ENCODE results near the gene NEUROD1.
A peak's percentile ranks its signal among the peaks of the same experiment; 100 is the strongest.

Gene NEUROD1

DNA sequence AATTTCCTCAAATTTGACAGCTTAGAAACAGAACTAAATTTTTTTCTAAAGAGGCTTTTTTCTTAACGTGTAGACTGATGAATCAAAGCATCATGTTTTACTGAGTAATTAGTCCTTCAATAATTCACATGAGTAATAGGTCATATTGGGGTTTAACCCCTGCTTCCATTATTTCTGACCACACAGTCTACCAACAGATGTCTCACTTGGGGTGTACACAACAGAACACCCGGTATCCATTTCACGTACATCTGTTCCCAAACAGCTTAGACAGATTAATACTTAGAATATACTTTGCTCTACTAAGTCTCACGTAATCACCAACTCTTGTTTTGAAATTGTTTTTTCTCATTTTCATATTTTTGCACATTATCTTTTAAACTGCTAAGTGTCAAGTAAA lies 38.2 kb downstream of the NEUROD1 start:
- TF ChIP-seq, protein P1, sequence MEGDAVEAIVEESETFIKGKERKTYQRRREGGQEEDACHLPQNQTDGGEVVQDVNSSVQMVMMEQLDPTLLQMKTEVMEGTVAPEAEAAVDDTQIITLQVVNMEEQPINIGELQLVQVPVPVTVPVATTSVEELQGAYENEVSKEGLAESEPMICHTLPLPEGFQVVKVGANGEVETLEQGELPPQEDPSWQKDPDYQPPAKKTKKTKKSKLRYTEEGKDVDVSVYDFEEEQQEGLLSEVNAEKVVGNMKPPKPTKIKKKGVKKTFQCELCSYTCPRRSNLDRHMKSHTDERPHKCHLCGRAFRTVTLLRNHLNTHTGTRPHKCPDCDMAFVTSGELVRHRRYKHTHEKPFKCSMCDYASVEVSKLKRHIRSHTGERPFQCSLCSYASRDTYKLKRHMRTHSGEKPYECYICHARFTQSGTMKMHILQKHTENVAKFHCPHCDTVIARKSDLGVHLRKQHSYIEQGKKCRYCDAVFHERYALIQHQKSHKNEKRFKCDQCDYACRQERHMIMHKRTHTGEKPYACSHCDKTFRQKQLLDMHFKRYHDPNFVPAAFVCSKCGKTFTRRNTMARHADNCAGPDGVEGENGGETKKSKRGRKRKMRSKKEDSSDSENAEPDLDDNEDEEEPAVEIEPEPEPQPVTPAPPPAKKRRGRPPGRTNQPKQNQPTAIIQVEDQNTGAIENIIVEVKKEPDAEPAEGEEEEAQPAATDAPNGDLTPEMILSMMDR (IDR thresholded peaks at IDR 0.05; ENCODE audit: low read depth, low read length, missing control alignments), result no peak
- peak; percentile 29 for DNase-seq (ENCODE audit: extremely low read depth, low read depth)
- no peak overlapping the region for H3K4me3 ChIP-seq (replicated peaks; ENCODE audit: low read depth, low read length)

DNA sequence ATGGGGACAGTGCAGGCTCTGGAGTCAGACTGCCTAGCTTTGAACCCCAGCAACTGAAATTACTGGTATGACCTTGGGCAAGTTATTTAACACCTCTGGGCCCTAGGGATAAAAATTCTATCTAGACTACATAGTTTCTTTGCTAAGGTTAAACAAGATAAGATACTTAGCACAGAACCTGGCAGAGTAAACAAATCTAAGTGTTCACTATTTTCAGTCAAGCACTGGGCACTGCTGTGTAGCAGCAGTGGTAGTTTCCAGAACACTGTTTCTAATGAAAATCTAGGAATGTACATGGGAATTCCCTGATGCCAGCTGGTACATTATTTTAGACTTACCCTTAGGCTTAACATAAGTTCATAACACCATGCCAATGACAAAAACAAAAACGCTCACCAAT lies 40.6 kb downstream of the NEUROD1 start:
- no peak for DNase-seq (ENCODE audit: extremely low read depth, low read depth)
- no peak overlapping the region for H3K4me3 ChIP-seq (replicated peaks; ENCODE audit: low read depth, low read length)
- TF ChIP-seq, protein P1 (IDR thresholded peaks at IDR 0.05; ENCODE audit: low read depth, low read length, missing control alignments), result no peak

DNA sequence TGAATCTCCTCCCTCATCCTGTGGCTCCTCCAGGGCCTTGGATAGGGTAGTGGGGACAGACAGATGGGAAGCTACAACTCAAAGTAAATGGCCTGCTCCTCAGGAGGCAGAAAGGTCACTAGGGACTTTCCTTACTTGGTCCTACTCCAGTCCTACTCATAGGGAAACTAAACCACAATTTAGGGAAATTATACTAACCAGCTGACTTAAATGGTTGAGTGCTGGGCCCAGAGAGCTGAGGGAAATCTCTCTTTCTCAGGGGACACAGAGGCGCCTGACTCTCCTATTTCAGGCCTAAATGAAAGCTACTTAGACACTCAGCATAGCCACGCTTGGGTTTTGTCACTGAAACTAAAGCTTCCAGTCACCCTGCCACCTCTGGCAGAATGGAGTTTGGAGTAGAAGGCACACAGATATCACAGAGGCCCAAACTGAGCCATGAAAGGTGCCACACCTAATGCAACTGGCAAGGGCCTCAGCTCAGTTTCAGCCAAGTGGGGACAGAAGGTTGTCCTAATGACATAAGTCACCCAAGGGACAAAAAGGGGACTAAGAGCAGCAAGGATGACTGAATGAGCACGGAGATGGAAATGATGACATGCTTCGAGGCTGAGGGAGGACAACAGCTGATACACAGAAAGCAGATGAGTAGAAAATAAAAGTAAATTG lies 47.5 kb downstream of the NEUROD1 start:
- no peak overlapping the region for H3K4me3 ChIP-seq (replicated peaks; ENCODE audit: low read depth, low read length)
- TF ChIP-seq, protein P1 (IDR thresholded peaks at IDR 0.05; ENCODE audit: low read depth, low read length, missing control alignments), result no peak
- no peak for DNase-seq (ENCODE audit: extremely low read depth, low read depth)

DNA sequence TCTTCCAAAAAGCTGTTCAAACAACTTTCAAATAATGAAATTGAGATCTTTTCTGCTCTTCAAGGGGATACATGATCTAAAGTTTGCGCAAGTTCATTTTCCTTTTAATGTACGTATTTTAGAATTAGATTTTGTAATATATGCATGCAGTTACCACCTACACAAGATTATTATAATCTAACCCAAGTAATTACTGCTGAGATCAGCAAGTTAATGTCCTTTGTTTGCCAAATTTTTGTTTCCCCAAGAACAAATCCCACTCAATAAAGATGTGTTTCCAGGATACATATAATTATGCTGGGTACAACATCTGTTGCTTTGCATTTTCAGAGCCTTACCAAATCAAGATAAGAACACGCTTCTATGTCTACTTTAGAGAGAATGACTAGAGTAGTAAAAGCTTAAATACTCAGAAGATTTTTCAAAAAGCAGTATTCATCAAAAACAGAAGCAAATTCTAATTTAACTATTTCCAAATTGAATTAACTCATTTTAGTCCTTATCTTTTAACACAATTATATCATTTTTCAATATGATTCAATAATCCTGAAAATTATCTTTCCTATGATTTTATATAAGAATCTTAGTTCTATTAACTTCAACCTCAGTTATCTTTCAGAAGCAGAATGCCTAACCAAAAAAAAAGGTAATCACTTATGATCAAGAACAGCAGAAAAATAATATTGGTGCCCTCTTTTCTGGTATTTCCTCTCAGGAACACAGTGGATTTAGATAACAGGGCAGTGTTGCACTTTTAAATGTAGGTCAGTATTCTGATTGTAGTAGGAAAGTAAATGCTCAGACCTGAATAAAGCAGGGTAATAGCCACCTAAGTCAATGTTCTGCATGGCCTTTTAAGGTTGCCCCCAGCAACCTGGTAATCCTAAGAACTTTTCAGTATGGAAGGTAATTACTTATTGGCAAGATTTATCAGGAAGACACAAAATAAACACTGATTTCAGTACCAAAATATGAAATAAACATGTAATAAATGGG lies 51.4 kb downstream of the NEUROD1 start:
- no peak overlapping the region for H3K4me3 ChIP-seq (replicated peaks; ENCODE audit: low read depth, low read length)
- TF ChIP-seq, protein P1 (IDR thresholded peaks at IDR 0.05; ENCODE audit: low read depth, low read length, missing control alignments), result no peak
- DNase-seq (ENCODE audit: extremely low read depth, low read depth), result no peak

DNA sequence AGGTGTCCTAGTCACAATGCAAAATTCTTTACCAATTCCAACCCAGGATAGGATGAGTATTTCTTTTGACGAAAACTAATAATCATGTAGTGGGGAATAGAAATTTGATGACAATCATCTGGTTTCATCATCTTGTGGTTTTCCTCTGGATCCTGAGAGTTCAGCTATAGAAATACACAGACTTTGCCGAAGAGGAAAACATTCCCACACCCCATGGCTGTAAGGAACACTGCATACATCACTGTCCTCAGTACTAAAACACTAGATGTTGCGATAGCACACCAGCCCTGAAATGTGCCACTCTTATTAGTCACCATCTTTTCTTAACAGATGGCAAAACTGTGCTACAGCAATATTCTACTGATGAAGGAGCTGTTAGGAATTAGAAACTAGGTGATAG lies 52.8 kb downstream of the NEUROD1 start:
- TF ChIP-seq, protein P1 (IDR thresholded peaks at IDR 0.05; ENCODE audit: low read depth, low read length, missing control alignments), result no peak
- H3K4me3 ChIP-seq (replicated peaks; ENCODE audit: low read depth, low read length), result no peak overlapping the region
- no peak for DNase-seq (ENCODE audit: extremely low read depth, low read depth)

DNA sequence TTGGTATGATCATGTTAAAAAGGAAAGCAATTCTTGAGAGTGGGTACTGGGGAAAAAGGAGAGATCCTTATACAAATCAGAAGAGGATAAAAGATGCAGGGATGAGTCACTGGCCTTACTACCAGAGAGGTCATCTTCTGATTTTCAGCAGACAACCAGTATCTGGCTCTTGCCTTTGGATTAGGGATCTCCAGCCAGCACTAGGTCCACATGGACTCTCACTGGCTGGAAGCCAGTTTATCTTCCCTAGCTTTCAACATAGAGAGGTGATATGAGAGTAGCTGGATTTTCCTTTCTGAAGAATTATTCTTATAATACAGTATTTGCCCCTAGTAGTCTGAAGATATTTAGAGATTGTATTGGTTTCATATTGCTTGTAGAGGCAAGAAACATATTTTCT lies 53.6 kb downstream of the NEUROD1 start:
- TF ChIP-seq, protein P1 (IDR thresholded peaks at IDR 0.05; ENCODE audit: low read depth, low read length, missing control alignments), result no peak
- DNase-seq (ENCODE audit: extremely low read depth, low read depth), result no peak

More for the DNA sequence above, 53.6 kb downstream of the NEUROD1 start:
- no peak overlapping the region for H3K4me3 ChIP-seq (replicated peaks; ENCODE audit: low read depth, low read length)
